Breast epithelium (tissue), 4 donors: ENCODE measurements around the gene BMP5. TPM values are rescaled to one million over a fixed set of nuclear protein-coding genes. Genes with fewer than 3 reads are reported as not detected.

Experiments
- DNase-seq, 2 donors: peaks; one replicate each; pipeline ENCODE4 v3.0.0-alpha.2; 2019; ENCODE audit warnings: low spot score in 2 of 2
- H3K27ac ChIP-seq, 2 donors: fragments of 200-600 bp; sonication (generic) in 1 of 2; one replicate each; pipeline ENCODE4 v1.5.1; 2016 to 2019; ENCODE audit warnings: mild to moderate bottlenecking in 1 of 2
- H3K27me3 ChIP-seq, 2 donors: fragments of 200-600 bp; sonication (generic) in 1 of 2; one replicate each; pipeline versions ENCODE4 v1.5.1 to v1.6.0; 2017 to 2019; ENCODE audit warnings: control low read depth in 1 of 2, mild to moderate bottlenecking in 1 of 2
- H3K36me3 ChIP-seq: fragments of 200-600 bp; one replicate; pipeline ENCODE4 v1.5.1; 2019
- H3K4me1 ChIP-seq, 2 donors: fragments of 200-600 bp; sonication (generic); one replicate each; pipeline ENCODE4 v1.5.1; 2016 to 2019; ENCODE audit warnings: control low read depth in 1 of 2
- H3K4me3 ChIP-seq, 3 donors: fragments of 200-600 bp; sonication (generic); 1 replicate in 2 of 3; 2 replicates in 1 of 3; pipeline ENCODE4 v1.5.1; 2016 to 2019; ENCODE audit warnings: mild to moderate bottlenecking in 3 of 3, moderate library complexity in 2 of 3
- H3K9me3 ChIP-seq, 2 donors: fragments of 200-600 bp; sonication (generic) in 1 of 2; one replicate each; pipeline ENCODE4 v1.5.1; 2016 to 2019; ENCODE audit warnings: control low read depth in 1 of 2
- POLR2A ChIP-seq: fragments of 450-650 bp; IDR thresholded peaks from one replicate; pipeline ENCODE4 v1.6.1; 2016; ENCODE audit warnings: antibody characterized with exemption, mild to moderate bottlenecking, moderate library complexity
- POLR2AphosphoS5 ChIP-seq, 3 donors: sonication (generic); formaldehyde crosslinking; IDR thresholded peaks; one replicate each; pipeline ENCODE4 v1.6.1; 2017; ENCODE audit warnings: antibody characterized with exemption in 3 of 3
- intact Hi-C: fragments of 100-400 bp; cut with DNase I; formaldehyde crosslinking; loops from one replicate; pipeline ENCODE4 v1.15.1; 2023; ENCODE audit warnings: low total_unique reads
- total RNA-seq, 3 donors: library from RNA; depleted of rRNA; stranded (reverse); fragments of >200 nt; gene quantifications; one replicate each; pipeline ENCODE4 v1.1.0, GENCODE V29; 2016
- TF ChIP-seq, protein P1 (sequence below), 3 donors: fragments of 450-650 bp; IDR thresholded peaks; one replicate each; pipeline ENCODE4 v1.5.1; 2016 to 2017; ENCODE audit warnings: antibody characterized with exemption in 3 of 3, mild to moderate bottlenecking in 3 of 3, moderate library complexity in 3 of 3

Gene BMP5
- total RNA-seq, 3 donors from 2014 or later: 0.96 to 5.1 (median 1.3) TPM

- Histone ChIP-seq H3K9me3 (no peaks in the 10 kb centered on the region), H3K4me3 (no peak overlapping the region), H3K36me3 (peaks cover 2% of the 10 kb centered on the region), H3K27ac (no peak overlapping the region), H3K4me1 (no peaks in the 10 kb centered on the region), H3K27me3 (no peaks in the 10 kb centered on the region)
- TF ChIP-seq, protein P1, sequence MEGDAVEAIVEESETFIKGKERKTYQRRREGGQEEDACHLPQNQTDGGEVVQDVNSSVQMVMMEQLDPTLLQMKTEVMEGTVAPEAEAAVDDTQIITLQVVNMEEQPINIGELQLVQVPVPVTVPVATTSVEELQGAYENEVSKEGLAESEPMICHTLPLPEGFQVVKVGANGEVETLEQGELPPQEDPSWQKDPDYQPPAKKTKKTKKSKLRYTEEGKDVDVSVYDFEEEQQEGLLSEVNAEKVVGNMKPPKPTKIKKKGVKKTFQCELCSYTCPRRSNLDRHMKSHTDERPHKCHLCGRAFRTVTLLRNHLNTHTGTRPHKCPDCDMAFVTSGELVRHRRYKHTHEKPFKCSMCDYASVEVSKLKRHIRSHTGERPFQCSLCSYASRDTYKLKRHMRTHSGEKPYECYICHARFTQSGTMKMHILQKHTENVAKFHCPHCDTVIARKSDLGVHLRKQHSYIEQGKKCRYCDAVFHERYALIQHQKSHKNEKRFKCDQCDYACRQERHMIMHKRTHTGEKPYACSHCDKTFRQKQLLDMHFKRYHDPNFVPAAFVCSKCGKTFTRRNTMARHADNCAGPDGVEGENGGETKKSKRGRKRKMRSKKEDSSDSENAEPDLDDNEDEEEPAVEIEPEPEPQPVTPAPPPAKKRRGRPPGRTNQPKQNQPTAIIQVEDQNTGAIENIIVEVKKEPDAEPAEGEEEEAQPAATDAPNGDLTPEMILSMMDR (IDR thresholded peaks at IDR 0.05): no peak
- TF ChIP-seq POLR2A (no peak), POLR2AphosphoS5 (IDR thresholded peaks at IDR 0.05) (no peak)
- no peak for DNase-seq
- intact Hi-C loops: no loop called here
Observed at GRCh38 chr6:55812509-55812908, 62.9 kb downstream of the BMP5 start.

- no peak for DNase-seq
Observed at GRCh38 chr6:55811074-55811473, 64.3 kb downstream of the BMP5 start.

GRCh38 chr6:55802259-55802658 lies 73.1 kb downstream of the BMP5 start:
- Histone ChIP-seq H3K4me1 (no peaks in the 10 kb centered on the region), H3K27ac (no peak overlapping the region), H3K27me3 (no peaks in the 10 kb centered on the region), H3K9me3 (peaks cover 0 to 6% of the 10 kb centered on the region in 2 donors), H3K36me3 (no peaks in the 10 kb centered on the region), H3K4me3 (no peak overlapping the region)
- TF ChIP-seq POLR2AphosphoS5 (IDR thresholded peaks at IDR 0.05): no peak
- TF ChIP-seq, protein P1 (IDR thresholded peaks at IDR 0.05): no peak
- no peak for TF ChIP-seq POLR2A
- DNase-seq: no peak
- intact Hi-C loops: no loop called here

More at GRCh38 chr6:55811074-55811473, 64.3 kb downstream of the BMP5 start:
- Histone ChIP-seq H3K4me1 (no peaks in the 10 kb centered on the region), H3K27ac (no peak overlapping the region), H3K9me3 (peaks cover 0 to 5% of the 10 kb centered on the region in 2 donors), H3K4me3 (no peak overlapping the region), H3K27me3 (no peaks in the 10 kb centered on the region), H3K36me3 (peaks cover 2% of the 10 kb centered on the region)
- intact Hi-C loops: no loop called here
- TF ChIP-seq POLR2AphosphoS5 (IDR thresholded peaks at IDR 0.05) (no peak), POLR2A (no peak)
- TF ChIP-seq, protein P1 (IDR thresholded peaks at IDR 0.05): no peak

GRCh38 chr6:55798571-55798970 lies 76.8 kb downstream of the BMP5 start:
- Histone ChIP-seq H3K27me3 (no peaks in the 10 kb centered on the region), H3K27ac (no peak overlapping the region), H3K9me3 (no peaks in the 10 kb centered on the region), H3K4me1 (no peaks in the 10 kb centered on the region), H3K36me3 (no peaks in the 10 kb centered on the region), H3K4me3 (no peak overlapping the region)
- no peak for DNase-seq
- TF ChIP-seq, protein P1 (IDR thresholded peaks at IDR 0.05): no peak
- no peak for TF ChIP-seq POLR2AphosphoS5 (IDR thresholded peaks at IDR 0.05)
- no peak for TF ChIP-seq POLR2A
- intact Hi-C loops: no loop called here

GRCh38 chr6:55794136-55794812 lies 81.1 kb downstream of the BMP5 start:
- Histone ChIP-seq H3K4me1 (no peaks in the 10 kb centered on the region), H3K27ac (no peak overlapping the region), H3K9me3 (no peaks in the 10 kb centered on the region), H3K36me3 (no peaks in the 10 kb centered on the region), H3K27me3 (no peaks in the 10 kb centered on the region), H3K4me3 (no peak overlapping the region)
- no peak for TF ChIP-seq POLR2A
- TF ChIP-seq, protein P1 (IDR thresholded peaks at IDR 0.05): no peak
- no peak for TF ChIP-seq POLR2AphosphoS5 (IDR thresholded peaks at IDR 0.05)
- intact Hi-C loops: no loop called here
- no peak for DNase-seq
